ENCODE results near the gene POU3F1.

POU3F1 gene

DNA sequence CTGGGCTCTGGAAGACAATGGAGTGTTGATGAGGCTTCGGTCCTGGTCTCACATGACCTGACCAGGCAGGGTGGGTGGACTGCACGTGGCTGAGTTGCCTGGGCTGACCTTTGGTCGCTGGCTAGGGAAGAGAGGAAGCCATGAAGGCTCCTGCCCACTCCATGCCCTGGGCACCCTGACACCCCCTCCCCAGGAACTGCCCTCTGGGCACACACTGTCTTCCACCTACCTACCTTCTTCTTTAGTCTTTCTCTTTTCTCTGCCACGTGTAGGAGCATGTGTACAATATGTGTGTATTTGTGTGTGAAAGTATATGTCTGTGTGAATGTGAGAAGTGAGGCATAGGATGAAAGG, 15.1 kb downstream of the POU3F1 start:
- H3K4me3 ChIP-seq (ENCODE audit: low read length) = no peak overlapping the region
- TF ChIP-seq, protein P1, sequence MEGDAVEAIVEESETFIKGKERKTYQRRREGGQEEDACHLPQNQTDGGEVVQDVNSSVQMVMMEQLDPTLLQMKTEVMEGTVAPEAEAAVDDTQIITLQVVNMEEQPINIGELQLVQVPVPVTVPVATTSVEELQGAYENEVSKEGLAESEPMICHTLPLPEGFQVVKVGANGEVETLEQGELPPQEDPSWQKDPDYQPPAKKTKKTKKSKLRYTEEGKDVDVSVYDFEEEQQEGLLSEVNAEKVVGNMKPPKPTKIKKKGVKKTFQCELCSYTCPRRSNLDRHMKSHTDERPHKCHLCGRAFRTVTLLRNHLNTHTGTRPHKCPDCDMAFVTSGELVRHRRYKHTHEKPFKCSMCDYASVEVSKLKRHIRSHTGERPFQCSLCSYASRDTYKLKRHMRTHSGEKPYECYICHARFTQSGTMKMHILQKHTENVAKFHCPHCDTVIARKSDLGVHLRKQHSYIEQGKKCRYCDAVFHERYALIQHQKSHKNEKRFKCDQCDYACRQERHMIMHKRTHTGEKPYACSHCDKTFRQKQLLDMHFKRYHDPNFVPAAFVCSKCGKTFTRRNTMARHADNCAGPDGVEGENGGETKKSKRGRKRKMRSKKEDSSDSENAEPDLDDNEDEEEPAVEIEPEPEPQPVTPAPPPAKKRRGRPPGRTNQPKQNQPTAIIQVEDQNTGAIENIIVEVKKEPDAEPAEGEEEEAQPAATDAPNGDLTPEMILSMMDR (conservative IDR thresholded peaks at IDR 0.05; ENCODE audit: low read length) = no peak

DNA sequence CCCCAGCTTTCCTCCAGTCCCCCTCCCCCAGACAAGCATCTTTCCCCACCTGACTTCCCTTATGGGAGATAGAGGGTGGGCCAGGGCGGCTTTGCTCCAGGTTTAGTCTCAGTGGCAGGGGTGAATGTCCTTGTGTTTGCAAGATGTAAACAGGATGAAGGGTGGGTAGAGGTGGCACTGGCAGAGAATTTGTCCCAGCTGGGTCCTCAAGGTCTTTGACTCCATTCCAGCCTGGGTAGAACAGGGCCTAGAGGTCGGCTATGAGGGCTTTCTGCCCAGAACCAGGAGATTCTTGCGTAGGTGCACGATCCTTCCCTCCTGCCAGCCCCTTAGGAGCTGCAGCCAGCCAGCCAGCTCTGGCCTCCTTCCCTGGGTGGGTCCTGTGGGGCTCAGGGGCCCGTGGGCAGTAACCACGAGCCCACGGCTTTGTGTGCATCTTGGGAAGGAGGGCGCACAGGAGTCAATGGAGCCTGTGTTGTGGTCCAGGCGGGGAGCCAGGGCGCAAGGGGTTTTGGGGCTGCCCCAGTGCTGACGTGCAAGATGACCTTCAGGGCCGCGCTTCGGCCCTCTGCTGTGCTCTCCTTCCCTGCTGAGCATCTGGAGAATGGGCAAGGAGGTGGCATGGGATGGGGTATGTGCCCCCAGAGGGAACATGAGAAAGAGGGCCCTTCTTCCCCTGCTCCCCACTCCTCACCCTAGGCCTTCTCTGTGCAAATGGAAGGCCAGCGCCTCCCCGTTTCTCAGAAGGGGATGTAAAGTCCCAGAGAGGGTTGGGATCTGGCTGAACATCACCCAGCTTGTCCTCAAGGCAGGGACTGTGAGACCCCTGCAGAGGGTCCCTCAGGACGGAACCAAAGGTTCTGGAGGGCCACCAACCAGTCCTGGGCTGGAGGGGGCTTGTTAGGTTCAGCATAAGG, 15.7 kb downstream of the POU3F1 start:
- no peak overlapping the region for H3K4me3 ChIP-seq (ENCODE audit: low read length)

More for the DNA sequence above, 15.1 kb downstream of the POU3F1 start:
- no peak for DNase-seq (ENCODE audit: low read depth)

DNA sequence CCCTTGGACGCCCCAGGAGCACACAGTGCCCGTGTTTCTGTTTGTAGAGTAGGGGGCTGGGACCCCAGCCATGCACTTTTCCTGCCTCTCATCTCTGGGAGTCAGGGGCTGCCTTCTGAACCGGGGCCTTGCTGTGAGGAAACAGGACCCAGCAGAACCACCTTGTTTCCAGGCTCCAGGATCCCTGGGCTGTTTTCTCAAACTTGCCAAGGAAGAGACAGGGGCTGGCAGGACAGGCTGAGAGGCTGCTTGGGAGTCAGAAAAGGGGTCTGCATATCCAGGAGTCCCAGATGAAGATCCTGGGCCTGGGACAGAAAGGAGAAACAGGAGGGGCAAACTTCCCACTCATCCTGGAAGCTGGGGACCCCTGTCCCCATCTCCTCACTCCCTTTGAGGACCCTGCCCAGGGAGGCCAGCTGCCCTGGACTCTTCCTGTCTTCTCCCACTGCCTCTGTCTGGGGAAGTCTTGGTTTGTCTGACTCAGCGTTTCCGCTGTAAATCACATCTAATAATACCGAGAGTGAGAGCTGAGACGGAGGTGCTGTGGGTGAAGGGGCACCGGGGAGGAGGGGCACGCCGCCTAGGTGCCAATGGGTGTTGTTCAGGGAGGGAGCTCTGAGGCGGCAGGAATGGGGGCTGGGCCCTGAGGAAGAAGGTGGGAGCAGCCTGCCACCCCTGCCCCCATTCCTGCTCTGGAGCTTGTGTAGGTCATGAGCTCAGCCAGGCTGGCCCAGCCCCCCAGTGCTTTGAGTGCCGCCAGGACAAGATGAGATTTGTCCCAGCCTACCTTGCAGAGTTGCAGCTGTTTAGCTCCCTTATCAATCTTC, 16.7 kb downstream of the POU3F1 start:
- DNase-seq (ENCODE audit: low read depth) = peak; percentile 49
- H3K4me3 ChIP-seq (ENCODE audit: low read length) = no peak overlapping the region
- TF ChIP-seq, protein P1 (conservative IDR thresholded peaks at IDR 0.05; ENCODE audit: low read length) = no peak

More for the DNA sequence above, 15.7 kb downstream of the POU3F1 start:
- DNase-seq (ENCODE audit: low read depth) = no peak
- TF ChIP-seq, protein P1 (conservative IDR thresholded peaks at IDR 0.05; ENCODE audit: low read length) = no peak

DNA sequence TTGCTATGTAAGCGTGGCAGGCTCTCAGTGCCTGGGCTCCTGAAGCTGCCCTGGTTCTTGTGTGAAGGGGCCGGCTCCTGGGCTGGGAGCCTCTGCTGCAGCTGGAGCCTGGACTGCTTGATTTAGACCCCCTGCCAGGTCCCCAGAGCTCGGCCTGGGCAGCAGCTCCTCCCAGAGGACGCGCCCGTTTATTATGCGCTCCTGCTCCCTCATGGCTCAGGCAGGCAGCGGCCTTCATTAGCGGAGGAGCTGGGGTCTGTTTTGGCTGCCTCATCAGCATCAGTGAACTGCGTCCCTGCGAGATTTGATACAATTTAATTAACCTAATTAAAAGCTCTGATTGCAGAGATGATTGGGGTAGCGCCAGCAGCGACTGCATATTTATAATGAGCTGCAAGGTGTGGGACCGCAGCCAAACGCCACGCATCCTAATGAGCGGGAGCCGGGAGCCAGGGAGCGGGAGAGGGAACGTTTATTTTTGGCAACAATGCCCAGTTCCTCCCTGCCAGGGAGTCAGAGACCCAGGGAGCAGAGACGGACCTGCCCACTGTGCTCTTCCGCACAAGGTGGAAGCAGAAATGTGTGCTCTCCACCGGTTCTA, 17.4 kb downstream of the POU3F1 start:
- DNase-seq (ENCODE audit: low read depth) = no peak
- TF ChIP-seq, protein P1 (conservative IDR thresholded peaks at IDR 0.05; ENCODE audit: low read length) = no peak

DNA sequence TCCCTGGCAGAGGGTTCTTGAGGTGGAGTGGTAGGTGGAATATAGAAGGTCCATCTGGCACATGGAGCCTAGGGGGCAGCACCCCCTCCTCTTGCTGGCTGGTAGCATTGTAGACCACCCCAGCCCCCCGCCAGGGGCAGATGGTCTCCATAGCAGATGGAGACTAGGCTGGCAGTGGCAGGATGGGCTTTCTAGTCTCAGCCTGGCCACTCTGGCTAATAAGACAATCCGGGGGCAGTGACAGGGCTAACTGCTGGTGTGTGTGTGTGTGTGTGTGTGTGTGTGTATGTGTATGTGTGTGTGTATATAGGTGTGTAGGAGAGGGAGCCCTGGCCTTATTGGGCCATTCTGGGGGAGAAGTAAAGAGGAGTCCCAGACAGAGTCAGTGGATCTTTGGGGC, 17.9 kb downstream of the POU3F1 start:
- H3K4me3 ChIP-seq (ENCODE audit: low read length) = no peak overlapping the region
- TF ChIP-seq, protein P1 (conservative IDR thresholded peaks at IDR 0.05; ENCODE audit: low read length) = no peak
- no peak for DNase-seq (ENCODE audit: low read depth)

More for the DNA sequence above, 17.4 kb downstream of the POU3F1 start:
- no peak overlapping the region for H3K4me3 ChIP-seq (ENCODE audit: low read length)

DNA sequence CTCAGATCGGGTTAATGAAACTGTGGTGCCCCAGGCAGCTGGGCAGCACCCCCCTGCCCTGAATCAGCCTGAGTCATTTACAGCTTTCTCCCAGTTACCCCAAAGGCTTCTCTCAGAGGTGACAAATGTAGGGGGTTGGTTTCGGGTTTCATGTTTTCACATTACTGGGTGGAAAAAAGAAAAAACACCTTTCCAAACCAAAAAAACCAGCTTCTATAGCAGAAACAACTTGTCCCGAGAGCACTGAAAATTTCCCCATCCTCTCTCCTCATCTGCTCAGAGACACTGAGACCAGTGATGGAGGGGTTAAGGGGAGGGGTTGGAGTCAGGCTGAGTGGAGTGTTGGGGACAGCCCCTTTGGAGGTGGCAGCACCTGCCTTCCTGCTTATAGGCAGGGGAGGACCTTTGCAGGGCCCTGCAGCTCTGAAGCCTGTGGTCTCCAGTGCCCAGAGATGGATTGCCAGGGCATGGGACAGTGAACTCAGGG, 18.4 kb downstream of the POU3F1 start:
- no peak overlapping the region for H3K4me3 ChIP-seq (ENCODE audit: low read length)
- TF ChIP-seq, protein P1 (conservative IDR thresholded peaks at IDR 0.05; ENCODE audit: low read length) = no peak
- DNase-seq (ENCODE audit: low read depth) = no peak

All from AG10803 (cell line).